Stomach (tissue), 9 donors: ENCODE measurements around the gene MAT2A. TPM values are rescaled to one million over a fixed set of nuclear protein-coding genes. Genes with fewer than 3 reads are reported as not detected.

Experiments
- DNase-seq, 2 donors: peaks; one replicate each; pipeline versions ENCODE4 v3.0.0 to v3.0.0-alpha.2; 2013 to 2019
- H3K27ac ChIP-seq, 5 donors: fragments of 200-600 bp in 4 of 5; sonication (generic) in 4 of 5; one replicate each; pipeline ENCODE4 v1.5.1; 2013 to 2019; ENCODE audit warnings: mild to moderate bottlenecking in 1 of 5, moderate library complexity in 1 of 5
- H3K27me3 ChIP-seq, 3 donors: fragments of 200-600 bp; sonication (generic); one replicate each; pipeline ENCODE4 v1.5.1; 2017 to 2019; ENCODE audit warnings: mixed run types in 1 of 3
- H3K36me3 ChIP-seq, 4 donors: fragments of 200-600 bp; sonication (generic); 1 replicate in 3 of 4; 2 replicates in 1 of 4; pipeline ENCODE4 v1.5.1; 2016 to 2019
- H3K4me1 ChIP-seq, 4 donors: fragments of 200-600 bp; sonication (generic); one replicate each; pipeline ENCODE4 v1.5.1; 2016 to 2019
- H3K4me3 ChIP-seq, 4 donors: fragments of 200-600 bp; sonication (generic) in 3 of 4; one replicate each; pipeline ENCODE4 v1.5.1; 2016 to 2019; ENCODE audit warnings: mild to moderate bottlenecking in 1 of 4
- H3K9me3 ChIP-seq, 4 donors: fragments of 200-600 bp; sonication (generic); one replicate each; pipeline ENCODE4 v1.5.1; 2016 to 2019
- CTCF ChIP-seq, 7 experiments: fragments of 450-650 bp in 4 of 7; fragments of 200-600 bp in 3 of 7; sonication (generic) in 3 of 7; IDR thresholded peaks; one replicate each; pipeline ENCODE4 v1.5.1; 2016 to 2019; ENCODE audit warnings: antibody characterized with exemption in 7 of 7, control low read depth in 2 of 7, mild to moderate bottlenecking in 1 of 7
- EP300 ChIP-seq: sonication (generic); formaldehyde crosslinking; IDR thresholded peaks from one replicate; pipeline ENCODE4 v1.6.1; 2017; ENCODE audit warnings: antibody characterized with exemption
- POLR2A ChIP-seq, 4 donors: fragments of 450-650 bp; IDR thresholded peaks; one replicate each; pipeline ENCODE4 v1.6.1; 2016; ENCODE audit warnings: antibody characterized with exemption in 4 of 4, control low read depth in 2 of 4, mild to moderate bottlenecking in 1 of 4, moderate library complexity in 1 of 4
- POLR2AphosphoS5 ChIP-seq, 3 donors: sonication (generic); formaldehyde crosslinking; IDR thresholded peaks; one replicate each; pipeline ENCODE4 v1.6.1; 2016; ENCODE audit warnings: antibody characterized with exemption in 3 of 3
- WGBS, 5 donors: extraction: QIAGEN DNeasy Blood & Tissue Kit in 3 of 5; methylation state at CpG; one replicate each; pipeline versions ENCODE4 v1.1.5 to v1.1.7; 2013 to 2018; 5-methylcytosine and 5-hydroxymethylcytosine counted together
- intact Hi-C: fragments of 100-400 bp; cut with DNase I; formaldehyde crosslinking; loops from one replicate; pipeline ENCODE4 v1.15.1; 2023; ENCODE audit warnings: low total_unique reads
- polyA plus RNA-seq, 3 donors: library from polyadenylated mRNA; stranded (reverse); fragments of 200-250 nt; gene quantifications; one replicate each; pipeline ENCODE4 v1.2.3, GENCODE V29; 2013
- total RNA-seq, 5 donors: library from RNA; depleted of rRNA; stranded (reverse); fragments of >200 nt; gene quantifications; one replicate each; pipeline versions ENCODE4 v1.1.0 to v1.2.3, GENCODE V29; 2014 to 2016
- donor health status: healthy with polysubstance abuse.
- donor health status: Bipolar disorder and iron deficiency.
- donor health status: healthy.

The MAT2A gene
- total and polyA plus RNA-seq, 8 donors, result 73.3 to 278 (median 98.9) TPM

DNA sequence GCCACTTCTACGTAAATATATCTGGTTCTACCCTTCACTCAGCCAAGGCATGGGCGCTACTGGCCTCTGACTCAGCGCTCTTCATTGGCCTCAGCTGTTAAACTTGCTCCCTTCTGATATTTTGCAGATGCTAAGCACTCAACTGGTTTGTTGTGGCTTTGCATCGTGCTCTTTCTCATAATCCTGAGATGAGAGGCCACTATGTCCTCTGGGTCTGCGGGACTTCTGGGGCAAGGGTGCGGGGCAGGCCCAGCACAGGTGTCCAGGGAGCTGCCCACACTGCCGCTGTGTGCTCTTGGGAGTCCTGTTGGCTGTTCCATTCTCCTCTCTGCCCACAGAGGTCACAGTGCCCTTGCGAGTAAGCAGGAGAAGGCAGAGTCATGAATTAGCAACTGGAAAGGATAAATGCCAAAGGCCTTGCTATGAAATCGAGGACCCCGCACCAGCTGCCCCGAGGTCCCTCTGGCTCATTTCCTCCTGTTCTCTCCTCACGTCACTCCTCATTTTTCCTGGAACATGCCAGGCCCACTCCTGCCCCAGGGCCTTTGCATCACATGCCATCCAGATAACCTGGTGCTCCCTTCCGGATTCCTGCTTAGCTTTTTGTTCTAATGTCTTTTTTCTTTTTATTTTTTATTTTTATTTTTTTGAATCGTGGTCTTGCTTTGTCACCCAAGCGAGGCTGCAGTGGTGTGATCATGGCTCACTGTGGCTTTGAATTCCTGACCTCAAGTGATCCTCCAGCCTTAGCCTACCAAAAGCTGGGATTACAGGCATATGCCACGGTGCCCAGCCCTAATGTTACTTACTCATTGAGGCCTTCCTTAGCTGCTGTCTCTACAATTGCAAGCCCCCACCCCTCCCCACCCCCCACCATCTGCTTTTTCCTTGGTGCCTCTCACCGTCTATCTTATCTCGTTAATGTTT is 34.9 kb upstream of the MAT2A start:
- Histone ChIP-seq H3K36me3 (no peaks in the 10 kb centered on the region), H3K27me3 (no peaks in the 10 kb centered on the region), H3K27ac (peak overlapping the region; percentile 42 to 75 (median 70)), H3K4me1 (peaks cover 18 to 69% (median 39%) of the 10 kb centered on the region in 4 donors), H3K4me3 (no peak overlapping the region), H3K9me3 (no peaks in the 10 kb centered on the region)
- intact Hi-C loops, result no loop called here
- 71 to 81% (median 73%) methylated on average over 18 of the region's 18 CpGs for WGBS, 5 donors
- peak in 1 of 2 donors; percentile 7 for DNase-seq
- no peak for TF ChIP-seq POLR2AphosphoS5 (IDR thresholded peaks at IDR 0.05)
- no peak for TF ChIP-seq CTCF (IDR thresholded peaks at IDR 0.05)
- TF ChIP-seq POLR2A (IDR thresholded peaks at IDR 0.05), result no peak
- TF ChIP-seq EP300, result no peak

GRCh38 chr2:85504778-85505261 is 34.1 kb upstream of the MAT2A start:
- Histone ChIP-seq H3K27ac (peak overlapping the region in 4 of 5 donors; percentile 62 to 75 (median 71)), H3K27me3 (no peaks in the 10 kb centered on the region), H3K9me3 (no peaks in the 10 kb centered on the region), H3K36me3 (no peaks in the 10 kb centered on the region), H3K4me3 (no peak overlapping the region), H3K4me1 (peaks cover 12 to 62% (median 33%) of the 10 kb centered on the region in 4 donors)
- WGBS, 5 donors, result 64 to 74% (median 65%) methylated on average over 3 of the region's 3 CpGs
- intact Hi-C loops, result no loop called here
- DNase-seq, result peak; percentile 26 to 70
- TF ChIP-seq EP300 (no peak), POLR2AphosphoS5 (IDR thresholded peaks at IDR 0.05) (peak in 1 of 3 donors; percentile 32)

DNA sequence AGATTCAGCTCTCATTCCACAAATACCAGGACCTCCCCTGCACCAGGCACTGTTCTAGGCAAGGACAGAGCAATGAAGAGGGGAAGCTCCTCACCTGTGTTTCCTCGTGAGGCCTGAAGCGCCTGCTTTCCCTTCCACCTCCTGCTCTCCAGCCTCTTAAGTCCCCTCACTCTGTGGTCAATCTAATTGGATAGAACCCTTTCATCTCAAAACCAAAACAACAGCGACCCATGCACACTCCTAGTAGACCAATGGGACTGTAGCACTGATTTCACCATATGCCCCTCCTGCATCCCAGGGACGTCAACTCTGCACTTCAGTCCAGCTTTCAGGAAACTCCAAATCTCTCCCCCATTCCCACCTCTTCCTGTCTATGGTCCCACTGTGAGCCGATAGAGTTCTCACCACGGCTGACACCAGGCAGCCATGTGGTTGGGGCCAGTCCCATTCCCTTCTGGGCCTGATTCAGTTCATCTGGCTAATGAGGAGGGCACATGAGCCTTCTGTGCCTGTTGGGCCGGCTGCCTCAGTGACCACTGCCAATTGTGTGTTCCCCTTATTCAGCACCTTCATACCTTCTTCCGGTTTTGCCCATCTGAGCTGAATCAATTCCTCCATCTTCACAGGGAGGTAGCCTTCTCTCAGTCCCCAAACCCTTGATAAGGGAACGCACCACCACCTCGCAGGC is 33.3 kb upstream of the MAT2A start:
- Histone ChIP-seq H3K27ac (peak overlapping the region; percentile 13 to 75 (median 70)), H3K4me1 (peaks cover 12 to 55% (median 28%) of the 10 kb centered on the region in 4 donors), H3K36me3 (no peaks in the 10 kb centered on the region), H3K4me3 (no peak overlapping the region), H3K9me3 (no peaks in the 10 kb centered on the region), H3K27me3 (no peaks in the 10 kb centered on the region)
- intact Hi-C loops, result no loop called here
- TF ChIP-seq EP300 (no peak), POLR2AphosphoS5 (IDR thresholded peaks at IDR 0.05) (no peak)
- no peak for DNase-seq
- 87 to 93% (median 89%) methylated on average over 10 of the region's 10 CpGs for WGBS, 5 donors

DNA sequence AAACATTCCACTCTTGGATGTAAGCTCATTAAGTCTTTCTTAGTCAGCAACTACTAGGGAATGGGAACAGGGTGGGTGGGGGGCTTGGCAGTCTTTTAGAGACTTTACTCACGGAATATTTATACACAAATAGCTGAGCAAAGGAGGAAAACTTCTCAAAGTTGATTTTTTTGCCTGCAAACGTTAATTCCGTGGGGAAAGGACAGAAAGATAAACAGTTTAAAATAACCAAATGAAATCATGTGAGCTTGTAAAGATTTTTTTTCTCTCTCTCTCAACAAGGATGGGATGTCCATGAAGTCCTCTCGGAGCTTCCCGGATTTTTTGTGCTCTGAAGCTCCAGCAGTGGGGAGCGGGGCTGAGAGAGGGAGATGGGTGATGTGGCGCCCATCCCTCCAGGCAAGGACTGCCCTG is 32.2 kb upstream of the MAT2A start:
- peak overlapping the region in 4 of 5 donors; percentile 54 to 75 (median 66) for H3K27ac ChIP-seq
- H3K4me3 ChIP-seq, result no peak overlapping the region
- intact Hi-C loops, result no loop called here
- no peaks in the 10 kb centered on the region for H3K27me3 ChIP-seq
- H3K36me3 ChIP-seq, result no peaks in the 10 kb centered on the region
- H3K9me3 ChIP-seq, result no peaks in the 10 kb centered on the region
- peak in 1 of 2 donors; percentile 57 for DNase-seq
- no peak for TF ChIP-seq CTCF (IDR thresholded peaks at IDR 0.05)
- no peak for TF ChIP-seq EP300
- no peak for TF ChIP-seq POLR2A (IDR thresholded peaks at IDR 0.05)
- TF ChIP-seq POLR2AphosphoS5 (IDR thresholded peaks at IDR 0.05), result no peak
- 45 to 77% (median 74%) methylated on average over 7 of the region's 7 CpGs for WGBS, 5 donors
- peaks cover 15 to 54% (median 33%) of the 10 kb centered on the region in 4 donors for H3K4me1 ChIP-seq
